Stromal cell of bone marrow (primary cell): Measurements from ENCODE around the gene GNG7.
"Not testable (repeated sequence)": the region's sequence is repeated elsewhere in the genome, so short reads cannot be mapped to it uniquely, and the experiment has no call there.

Source experiments
- DNase-seq: peaks from one replicate; pipeline ENCODE4 v3.0.0-alpha.2; 2012; ENCODE audit warnings: low read depth

Gene GNG7

DNA sequence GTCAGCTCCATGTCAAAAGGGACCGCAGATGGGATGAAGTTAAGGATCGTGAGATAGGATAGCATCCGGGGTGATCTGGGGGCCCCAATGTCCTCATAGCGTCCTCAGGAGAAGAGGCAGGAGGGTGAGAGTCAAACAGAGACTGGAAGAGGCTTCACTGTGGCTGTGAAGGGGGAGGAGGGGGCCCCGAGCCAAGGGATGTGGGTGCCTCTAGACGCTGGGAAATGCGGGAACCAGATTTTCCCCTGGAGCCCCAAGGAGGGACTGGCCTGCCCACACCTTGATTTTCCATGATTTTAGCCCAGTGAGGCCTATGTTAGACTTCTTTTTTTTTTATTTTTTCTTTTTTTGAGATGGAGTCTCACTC lies 61.2 kb downstream of the GNG7 start:
- DNase-seq, result no peak

GRCh38 chr19:2640563-2641331 lies 61.7 kb downstream of the GNG7 start:
- no peak for DNase-seq

- no peak for DNase-seq
Measured at GRCh38 chr19:2639999-2640398, 62.5 kb downstream of the GNG7 start.

- DNase-seq, result no peak
Measured at GRCh38 chr19:2638417-2638940, 64.0 kb downstream of the GNG7 start.

DNA sequence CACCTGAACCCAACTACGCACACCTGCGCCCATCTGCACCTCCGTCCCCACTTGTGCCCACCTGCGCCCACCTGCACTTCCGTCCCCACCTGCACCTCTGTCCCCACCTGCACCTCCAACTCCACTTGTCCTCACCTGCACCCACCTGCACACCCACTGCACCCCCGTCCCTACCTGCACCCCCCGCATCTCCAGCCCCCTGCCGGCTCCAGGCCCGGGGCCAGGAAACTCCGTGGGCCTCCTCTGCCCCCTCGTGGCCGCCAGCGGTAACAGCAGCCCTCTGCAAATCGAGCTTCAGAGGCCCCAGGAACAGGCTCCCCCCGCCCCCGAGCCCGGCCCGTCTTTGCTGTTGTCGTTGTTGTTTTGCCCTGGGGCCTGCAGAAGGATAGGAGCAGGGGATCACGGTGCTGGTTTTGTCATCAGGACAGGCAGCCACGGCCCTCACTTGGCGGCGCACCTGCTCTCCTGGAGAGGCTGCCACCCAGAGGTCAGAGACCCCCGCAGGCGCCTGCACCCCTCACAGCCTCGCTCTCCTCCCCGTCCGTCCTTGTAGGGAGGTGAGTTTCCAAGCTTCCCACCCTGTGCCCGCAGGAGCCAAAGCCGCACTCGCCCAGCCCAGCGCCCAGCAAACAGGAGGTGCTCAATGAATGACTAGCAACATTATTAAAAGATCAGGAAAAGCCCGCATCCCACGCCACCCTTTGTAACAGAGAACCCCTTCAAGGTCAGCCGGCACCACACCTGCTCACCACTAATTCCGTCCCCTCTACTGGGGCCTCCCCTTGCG lies 65.4 kb downstream of the GNG7 start:
- no peak for DNase-seq

DNA sequence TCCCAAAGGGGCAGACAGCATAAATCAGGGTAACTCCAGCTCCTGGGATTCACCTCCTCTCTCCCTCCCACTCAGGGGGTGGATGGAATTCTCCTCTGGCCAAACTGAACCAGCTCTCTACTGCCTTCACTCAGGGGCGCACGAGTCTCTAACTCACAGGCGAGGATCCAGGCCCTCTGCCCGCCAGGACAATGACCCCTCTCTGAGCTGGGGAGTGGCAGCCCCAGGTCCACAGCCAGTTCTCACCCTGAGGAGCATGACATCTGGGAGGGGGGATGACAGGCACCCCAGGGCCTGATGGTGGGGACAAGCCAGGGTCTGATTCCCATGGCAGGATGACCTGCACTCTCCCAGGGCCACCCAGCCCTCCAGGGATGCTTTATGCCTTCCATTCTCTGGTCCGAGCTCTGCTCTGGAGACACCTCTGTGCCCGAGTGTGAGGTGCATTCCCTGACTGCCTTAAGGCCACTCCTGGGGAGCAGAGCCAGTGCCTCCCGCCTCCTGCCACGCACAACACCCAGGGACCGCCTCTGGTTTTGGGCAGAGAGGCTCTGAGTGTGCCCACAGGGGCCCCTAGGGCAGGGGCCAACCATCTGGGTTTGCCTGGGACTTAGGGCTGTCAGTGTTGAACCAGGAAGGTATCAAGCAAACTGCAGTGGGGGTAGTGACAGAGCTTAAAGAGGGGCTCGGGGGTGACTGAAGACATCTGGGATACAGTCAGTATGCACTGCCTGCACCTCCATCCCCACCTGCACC lies 66.2 kb downstream of the GNG7 start:
- no peak for DNase-seq

GRCh38 chr19:2634960-2635359 lies 67.5 kb downstream of the GNG7 start:
- no peak for DNase-seq

- DNase-seq, result no peak
Measured at GRCh38 chr19:2634228-2634951, 68.1 kb downstream of the GNG7 start.

GRCh38 chr19:2633693-2634075 lies 68.8 kb downstream of the GNG7 start:
- no peak for DNase-seq

GRCh38 chr19:2631213-2631821 lies 71.2 kb downstream of the GNG7 start:
- DNase-seq, result no peak

DNA sequence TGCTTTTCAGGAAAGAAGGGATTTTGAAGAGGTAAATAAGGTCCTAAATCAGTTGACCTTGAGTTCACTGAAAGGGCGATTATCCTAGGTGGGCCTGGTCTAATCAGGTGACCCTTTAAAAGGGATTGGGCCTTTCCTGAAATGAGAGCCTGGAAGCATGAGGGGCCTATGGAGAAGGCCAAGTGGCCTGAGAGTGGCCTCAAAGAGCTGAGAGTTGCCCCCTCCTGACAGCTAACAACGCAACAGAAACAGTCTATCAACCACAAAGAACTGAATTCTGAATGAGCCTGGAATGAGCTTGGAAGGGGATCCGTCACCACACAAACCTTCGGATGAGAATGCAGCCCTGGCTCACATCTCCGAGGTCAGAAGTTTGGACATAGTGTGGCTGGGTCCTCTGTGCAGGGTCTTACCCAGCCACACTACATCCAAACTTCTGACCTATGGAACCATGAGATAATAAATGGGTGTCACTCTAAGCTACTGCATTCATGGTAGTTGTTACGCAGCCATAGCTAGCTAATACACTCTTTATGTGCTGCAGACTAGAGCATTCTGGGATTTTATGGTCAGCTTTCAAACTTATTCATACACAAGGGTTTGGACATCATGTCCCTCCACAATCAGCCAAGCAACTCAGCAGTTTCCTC lies 72.0 kb downstream of the GNG7 start:
- DNase-seq, result no peak

DNA sequence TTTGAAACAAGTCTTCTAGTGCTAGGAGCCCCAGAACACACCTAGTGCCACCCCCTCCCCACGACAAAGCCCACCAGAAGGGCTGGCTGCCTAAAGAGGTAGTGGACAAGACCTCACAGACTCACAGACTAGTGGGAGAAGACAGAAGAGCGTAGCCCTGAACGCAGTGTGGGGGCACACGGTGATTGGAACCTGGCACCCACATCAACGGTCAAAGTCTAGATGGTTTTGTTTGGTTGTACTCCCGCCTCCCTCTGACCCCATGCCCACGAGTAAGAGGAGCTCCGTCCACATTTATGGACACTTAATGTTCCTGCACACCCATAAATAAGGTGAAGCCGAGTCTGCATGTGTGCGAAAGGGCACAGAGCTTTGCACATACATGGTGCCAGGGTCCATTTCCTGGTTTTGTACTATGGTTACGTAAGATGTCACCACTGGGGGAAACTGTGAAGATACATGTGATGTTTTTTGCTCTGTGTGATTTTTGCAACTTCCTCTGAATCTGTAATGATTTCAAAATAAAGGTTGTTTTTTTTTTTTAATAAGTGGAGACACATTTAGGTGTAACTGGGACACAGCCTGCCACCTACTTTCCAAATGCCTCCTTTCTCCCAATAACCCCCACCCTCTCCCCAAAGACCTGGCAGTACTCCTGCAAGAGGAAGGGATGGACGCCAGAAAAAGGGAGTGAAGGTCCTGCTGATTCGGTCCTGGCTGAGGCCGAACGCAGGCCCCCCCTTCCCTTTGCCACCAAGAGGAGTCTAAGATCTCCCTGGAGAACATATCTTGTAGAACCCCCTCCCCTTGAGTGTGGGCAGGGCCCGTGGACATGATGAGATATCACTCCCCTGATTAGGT lies 72.8 kb downstream of the GNG7 start:
- no peak for DNase-seq

DNA sequence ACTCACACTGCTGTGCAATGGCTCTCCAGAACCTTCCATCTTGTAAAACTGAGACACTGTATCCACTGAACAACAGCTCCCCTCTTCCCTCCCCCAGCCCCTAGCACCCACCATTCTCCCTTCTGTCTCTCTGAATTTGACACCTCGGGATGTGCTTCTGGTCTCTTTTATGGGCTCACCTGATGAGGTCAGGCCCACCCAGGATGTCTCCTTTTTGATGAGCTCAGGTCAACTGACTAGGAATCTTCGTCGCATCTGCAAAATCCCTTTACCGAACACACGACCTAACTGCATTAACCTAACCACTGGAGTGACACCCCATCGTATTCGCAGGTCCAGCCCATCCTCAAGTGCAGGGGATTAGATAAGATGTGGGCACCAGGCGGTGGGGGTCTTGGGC lies 73.9 kb downstream of the GNG7 start:
- no peak for DNase-seq

DNA sequence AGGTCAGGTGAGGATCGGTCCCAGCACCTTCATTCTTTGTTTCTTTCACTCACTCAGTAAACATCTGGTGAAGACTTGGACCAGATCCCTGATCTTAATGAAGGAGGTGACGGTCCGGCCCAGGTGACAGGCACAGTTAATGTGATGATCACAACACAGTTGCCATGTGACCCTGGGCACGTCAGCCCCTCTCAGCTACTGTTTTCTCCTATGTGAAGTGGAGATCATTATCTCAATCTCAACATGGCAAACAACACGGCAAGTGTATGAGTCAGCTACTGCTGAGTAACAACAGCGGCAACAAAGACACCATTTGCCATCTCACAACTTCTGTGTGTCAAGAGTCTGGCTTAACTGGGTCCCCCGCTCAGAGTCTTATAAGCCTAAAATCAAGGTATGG lies 74.6 kb downstream of the GNG7 start:
- DNase-seq, result no peak

GRCh38 chr19:2627319-2627829 lies 75.1 kb downstream of the GNG7 start:
- peak; percentile 99 for DNase-seq

DNA sequence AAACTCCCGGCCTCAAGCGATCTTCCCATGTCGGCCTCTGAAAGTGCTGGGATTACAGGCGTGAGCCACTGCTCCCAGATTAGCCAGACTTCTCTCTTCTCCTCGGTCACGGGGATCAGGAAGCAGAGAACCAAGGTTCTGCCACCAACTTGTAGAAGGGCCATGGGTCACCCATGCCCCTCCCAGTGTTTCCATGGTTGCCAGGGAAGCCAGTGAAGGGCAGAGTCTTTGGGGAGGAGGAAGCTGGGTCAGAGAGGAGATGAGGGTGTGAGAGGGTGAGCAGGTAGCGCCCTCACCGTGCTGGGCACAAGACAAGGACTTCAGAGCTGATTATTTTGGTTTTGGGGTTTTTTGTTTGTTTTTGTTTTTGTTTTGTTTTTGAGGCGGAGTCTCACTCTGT lies 77.1 kb downstream of the GNG7 start:
- DNase-seq, result no peak

GRCh38 chr19:2624537-2625091 lies 77.9 kb downstream of the GNG7 start:
- DNase-seq, result no peak

- DNase-seq, result no peak
Measured at GRCh38 chr19:2623798-2624197, 78.7 kb downstream of the GNG7 start.

- DNase-seq, result not testable (repeated sequence)
Measured at GRCh38 chr19:2622371-2622961, 80.0 kb downstream of the GNG7 start.
